Keratinocyte (primary cell): ENCODE results near the gene SPATA13. TPM values are rescaled to one million over a fixed set of nuclear protein-coding genes. Genes with fewer than 3 reads are reported as not detected.
"Not testable (repeated sequence)": the region's sequence is repeated elsewhere in the genome, so short reads cannot be mapped to it uniquely, and the experiment has no call there.

ENCODE experiments used
- DNase-seq: peaks from one replicate; pipeline ENCODE4 v3.0.0-alpha.2; 2011; ENCODE audit warnings: low read depth, missing footprints, low spot score
- FAIRE-seq: peaks from 2 replicates; lab custom pipeline; 2011; peaks lifted over from hg19 to GRCh38; lab: Jason Lieb, UNC
- H2AFZ ChIP-seq: 2 replicates; pipeline ENCODE4 v1.6.0; 2012; ENCODE audit warnings: low read length, control low read depth, inconsistent platforms; ENCODE audit not compliant: control insufficient read depth
- H3K27ac ChIP-seq: 2 replicates; pipeline ENCODE4 v1.5.1; 2011; ENCODE audit warnings: low read length; ENCODE audit not compliant: control insufficient read depth, insufficient read depth
- H3K27me3 ChIP-seq: 3 replicates; pipeline ENCODE4 v1.6.0; 2011; ENCODE audit warnings: low read length; ENCODE audit not compliant: control insufficient read depth, insufficient read depth; ENCODE audit errors: extremely low read depth
- H3K36me3 ChIP-seq, 2 experiments: 2 replicates in 1 of 2; 3 replicates in 1 of 2; pipeline ENCODE4 v1.5.1; 2011; ENCODE audit warnings: low read length in 2 of 2, mild to moderate bottlenecking in 1 of 2; ENCODE audit not compliant: control insufficient read depth in 2 of 2, insufficient read depth in 2 of 2; ENCODE audit errors: extremely low read depth in 1 of 2
- H3K4me1 ChIP-seq: 3 replicates; pipeline ENCODE4 v1.5.1; 2011; ENCODE audit warnings: low read length; ENCODE audit not compliant: control insufficient read depth, insufficient read depth; ENCODE audit errors: extremely low read depth
- H3K4me2 ChIP-seq: 3 replicates; pipeline ENCODE4 v1.6.0; 2011; ENCODE audit warnings: low read depth, low read length; ENCODE audit not compliant: control insufficient read depth, insufficient read depth; ENCODE audit errors: extremely low read depth
- H3K4me3 ChIP-seq, 3 experiments: fragments of 200-600 bp in 1 of 3; sonication (generic) in 1 of 3; 2 replicates in 2 of 3; 3 replicates in 1 of 3; pipeline ENCODE4 v1.5.1; 2011 to 2016; ENCODE audit warnings: low read length in 3 of 3, mild to moderate bottlenecking in 3 of 3, control low read depth in 2 of 3, inconsistent platforms in 1 of 3, low read depth in 1 of 3, mixed read lengths in 1 of 3, mixed run types in 1 of 3, moderate library complexity in 1 of 3; ENCODE audit not compliant: control insufficient read depth in 2 of 3, insufficient read depth in 2 of 3; ENCODE audit errors: extremely low read depth in 1 of 3
- H3K79me2 ChIP-seq: 2 replicates; pipeline ENCODE4 v1.6.0; 2012; ENCODE audit warnings: low read length; ENCODE audit not compliant: control insufficient read depth, insufficient read depth
- H3K9ac ChIP-seq: 3 replicates; pipeline ENCODE4 v1.6.0; 2011; ENCODE audit warnings: low read length; ENCODE audit not compliant: control insufficient read depth, insufficient read depth; ENCODE audit errors: extremely low read depth
- H3K9me1 ChIP-seq: 3 replicates; pipeline ENCODE4 v1.6.0; 2011; ENCODE audit warnings: low read length; ENCODE audit not compliant: control insufficient read depth, insufficient read depth; ENCODE audit errors: extremely low read depth
- H3K9me3 ChIP-seq: 2 replicates; pipeline ENCODE4 v1.5.1; 2012; ENCODE audit warnings: low read depth, low read length; ENCODE audit not compliant: control insufficient read depth
- H4K20me1 ChIP-seq: 3 replicates; pipeline ENCODE4 v1.6.0; 2011; ENCODE audit warnings: low read length; ENCODE audit not compliant: control insufficient read depth, insufficient read depth; ENCODE audit errors: extremely low read depth
- CTCF ChIP-seq, 3 experiments: IDR thresholded peaks in 1 of 3; conservative IDR thresholded peaks in 1 of 3; optimal IDR thresholded peaks in 1 of 3; 2 replicates in 2 of 3; 3 replicates in 1 of 3; pipeline versions ENCODE3 to v1.5.1; 2011; ENCODE audit warnings: low read length in 3 of 3, mild to moderate bottlenecking in 3 of 3, moderate library complexity in 2 of 3, control low read depth in 1 of 3, inconsistent platforms in 1 of 3; ENCODE audit not compliant: insufficient read depth in 2 of 3; ENCODE audit errors: extremely low read depth in 1 of 3
- EZH2 ChIP-seq: IDR thresholded peaks from one replicate; pipeline ENCODE4 v1.6.1; 2012; ENCODE audit warnings: inconsistent platforms, mild to moderate bottlenecking, low read length, moderate library complexity
- dilution Hi-C: fragments of 300-500 bp; cut with MboI; formaldehyde crosslinking; loops from one replicate; pipeline ENCODE4 v1.7.0; 2020; ENCODE audit warnings: low sequenced_read_pairs; ENCODE audit not compliant: extremely low pct_ligation_motif_present
- polyA plus RNA-seq, 5 experiments: library from polyadenylated mRNA; depleted of rRNA in 3 of 5; stranded (reverse) in 3 of 5; stranded (forward) in 1 of 5; unstranded in 1 of 5; fragments of >200 nt; gene quantifications; 1 replicate in 1 of 5; 2 replicates in 3 of 5; 3 replicates in 1 of 5; pipeline versions ENCODE4 v1.2.1 to v1.2.3, GENCODE V29; 2011 to 2012; ENCODE audit warnings: missing spikeins in 2 of 5, low read depth in 1 of 5, low replicate concordance in 1 of 5

SPATA13 gene
- polyA plus RNA-seq, 1 donor (not counting 4 experiments of a cell fraction or from before 2014, with no cell fraction given): 1.2 TPM

GRCh38 chr13:24348385-24348784, 187.9 kb downstream of the SPATA13 start:
- H4K20me1 ChIP-seq: no peaks in the 10 kb centered on the region
- no peaks in the 10 kb centered on the region for H3K79me2 ChIP-seq
- H3K4me3 ChIP-seq: no peak overlapping the region
- H3K36me3 ChIP-seq: no peaks in the 10 kb centered on the region
- H3K4me2 ChIP-seq: peak overlapping the region; percentile 51
- dilution Hi-C loops: no loop called here
- no peaks in the 10 kb centered on the region for H3K9me3 ChIP-seq
- TF ChIP-seq EZH2 (no peak), CTCF (optimal IDR thresholded peaks at IDR 0.05 in 1 of 3, IDR thresholded peaks at IDR 0.05 in 1 of 3, conservative IDR thresholded peaks at IDR 0.05 in 1 of 3; ENCODE audit: extremely low read depth in 1 of 3, insufficient read depth in 2 of 3, low read length in 3 of 3) (no peak)
- no peaks in the 10 kb centered on the region for H3K9me1 ChIP-seq
- peak overlapping the region; percentile 31 for H3K27ac ChIP-seq
- H3K4me1 ChIP-seq: peaks cover 26% of the 10 kb centered on the region
- DNase-seq (no peak), FAIRE-seq (no peak)
- no peak overlapping the region for H3K9ac ChIP-seq
- peak overlapping the region; percentile 6 for H2AFZ ChIP-seq
- no peaks in the 10 kb centered on the region for H3K27me3 ChIP-seq

GRCh38 chr13:24348797-24349515, 188.4 kb downstream of the SPATA13 start:
- Histone ChIP-seq H3K9ac (no peak overlapping the region), H3K27ac (peak overlapping the region; percentile 31), H4K20me1 (no peaks in the 10 kb centered on the region), H3K9me1 (no peaks in the 10 kb centered on the region), H3K27me3 (no peaks in the 10 kb centered on the region), H2AFZ (peak overlapping the region; percentile 6), H3K9me3 (no peaks in the 10 kb centered on the region), H3K79me2 (no peaks in the 10 kb centered on the region), H3K4me1 (peaks cover 32% of the 10 kb centered on the region), H3K4me3 (peak overlapping the region in 1 of 3 experiments; percentile 20), H3K36me3 (no peaks in the 10 kb centered on the region), H3K4me2 (peak overlapping the region; percentile 51)
- no peak for DNase-seq
- peak; percentile 81 for FAIRE-seq
- no peak for TF ChIP-seq EZH2
- TF ChIP-seq CTCF (optimal IDR thresholded peaks at IDR 0.05 in 1 of 3, IDR thresholded peaks at IDR 0.05 in 1 of 3, conservative IDR thresholded peaks at IDR 0.05 in 1 of 3; ENCODE audit: extremely low read depth in 1 of 3, insufficient read depth in 2 of 3, low read length in 3 of 3): no peak
- dilution Hi-C loops: no loop called here

GRCh38 chr13:24349778-24350664, 189.5 kb downstream of the SPATA13 start:
- H3K79me2 ChIP-seq, H3K36me3 ChIP-seq, H3K4me3 ChIP-seq, dilution Hi-C loops, H3K27ac ChIP-seq, H4K20me1 ChIP-seq, H3K27me3 ChIP-seq, H2AFZ ChIP-seq, H3K9ac ChIP-seq, H3K9me1 ChIP-seq, FAIRE-seq, H3K9me3 ChIP-seq, DNase-seq: not testable (repeated sequence)
- Histone ChIP-seq H3K4me2 (peak overlapping the region; percentile 5), H3K4me1 (peaks cover 35% of the 10 kb centered on the region)
